ENCODE measurements around the gene NAA80.

Gene NAA80

DNA sequence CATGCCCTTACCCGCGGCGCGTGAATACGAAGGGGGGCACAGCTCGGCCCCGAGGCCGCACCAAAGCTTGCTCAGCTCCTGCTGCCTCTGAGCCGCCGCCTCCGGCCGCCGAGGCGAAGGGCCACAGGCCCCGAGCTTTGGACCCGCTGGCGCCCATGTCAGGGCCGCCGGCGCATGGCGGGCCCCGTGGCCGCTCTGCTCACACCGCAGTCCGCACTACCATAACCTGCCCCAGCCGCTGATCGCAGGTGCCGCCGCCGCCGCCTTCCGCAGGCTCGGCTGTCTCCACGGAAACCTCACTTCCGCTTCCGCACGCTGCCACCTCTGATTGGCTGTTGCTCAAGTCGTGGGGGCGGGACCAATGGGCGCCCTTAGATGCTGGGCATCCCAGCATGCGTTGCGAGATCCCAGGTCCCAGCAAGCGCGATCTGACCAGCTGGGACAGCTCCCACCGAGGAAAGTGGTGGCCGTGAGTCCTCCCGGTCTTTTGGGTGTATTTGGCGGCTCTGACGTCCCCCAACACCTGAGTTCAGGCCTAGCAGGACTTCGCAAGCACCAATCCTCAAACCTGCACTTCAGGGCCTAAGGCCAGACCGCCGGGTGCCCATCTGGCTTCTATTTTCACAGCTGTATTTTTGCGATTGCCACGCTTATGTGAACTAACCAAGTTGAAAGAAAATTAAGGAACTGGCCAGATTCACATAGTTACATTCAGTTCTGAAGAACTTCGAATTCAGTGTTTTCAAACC, 28.9 kb upstream of the NAA80 start, which contains the start of gene TUSC2:
TSS of gene TUSC2 (minus strand) at position 281 of the 749 bp plus-strand sequence. CDS start at position 157, 124 bp downstream.
- DNase-seq: peak; percentile 85

- no peak for DNase-seq
These were observed 27.9 kb upstream of the NAA80 start for GRCh38 chr3:50327129-50327528.

- DNase-seq: no peak
These were observed 27.0 kb upstream of the NAA80 start for GRCh38 chr3:50326182-50326541.

GRCh38 chr3:50325497-50326181, 26.4 kb upstream of the NAA80 start:
- no peak for DNase-seq

DNA sequence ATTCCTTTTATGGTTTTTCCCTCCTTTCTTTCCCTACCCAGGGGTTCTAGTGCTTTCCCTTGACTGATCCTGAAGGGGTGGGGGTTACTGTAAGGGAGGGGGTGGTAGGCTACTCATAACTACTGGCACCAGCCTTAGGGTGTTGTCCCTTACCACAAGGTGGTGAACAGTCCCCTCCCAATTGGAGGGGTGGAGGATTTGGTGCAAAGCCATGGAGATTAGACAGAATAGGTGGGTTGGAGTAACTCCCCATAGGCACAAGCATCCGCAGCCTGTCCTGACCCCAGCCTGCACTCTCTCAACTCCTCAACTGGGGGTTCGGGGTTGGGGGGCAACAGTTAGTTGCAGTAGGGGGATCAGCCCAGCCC, 25.9 kb upstream of the NAA80 start:
- DNase-seq: no peak

DNA sequence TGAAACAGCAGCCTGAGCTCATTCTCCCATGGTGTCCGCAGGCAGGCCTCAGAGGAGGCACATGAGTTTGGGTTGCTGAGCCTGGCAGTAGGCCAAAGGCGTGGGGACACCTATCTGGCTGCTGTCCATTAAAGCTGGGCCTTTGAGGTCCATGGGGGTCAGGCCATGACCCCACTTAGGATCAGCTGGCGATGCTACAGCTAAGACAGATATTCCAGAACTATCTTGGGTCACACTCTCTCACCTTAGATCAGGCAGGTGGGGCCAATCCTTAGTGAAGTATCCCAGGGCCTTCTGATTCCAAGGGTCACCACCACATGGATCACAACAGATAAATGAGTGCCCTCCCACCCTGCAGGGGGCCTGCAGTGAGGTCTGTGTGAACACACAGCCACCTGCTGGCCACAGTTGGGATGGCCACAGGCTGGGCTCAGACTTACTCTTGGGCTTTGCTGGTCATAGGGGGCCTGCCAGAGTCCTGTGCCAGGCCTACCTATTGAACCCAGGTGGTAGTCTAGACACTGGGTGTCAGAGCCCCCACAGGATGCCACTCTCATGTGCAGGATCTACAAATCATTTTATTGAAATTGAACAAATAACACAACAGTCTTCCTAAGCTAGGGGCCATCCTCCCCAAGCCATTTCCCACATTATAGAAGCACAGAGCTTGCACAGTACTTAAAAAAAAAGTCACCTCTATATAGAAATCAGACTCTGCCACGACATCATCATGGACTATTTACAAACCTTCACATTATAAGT, 25.3 kb upstream of the NAA80 start:
- DNase-seq: no peak

GRCh38 chr3:50323614-50324199, 24.5 kb upstream of the NAA80 start:
- DNase-seq: no peak

DNA sequence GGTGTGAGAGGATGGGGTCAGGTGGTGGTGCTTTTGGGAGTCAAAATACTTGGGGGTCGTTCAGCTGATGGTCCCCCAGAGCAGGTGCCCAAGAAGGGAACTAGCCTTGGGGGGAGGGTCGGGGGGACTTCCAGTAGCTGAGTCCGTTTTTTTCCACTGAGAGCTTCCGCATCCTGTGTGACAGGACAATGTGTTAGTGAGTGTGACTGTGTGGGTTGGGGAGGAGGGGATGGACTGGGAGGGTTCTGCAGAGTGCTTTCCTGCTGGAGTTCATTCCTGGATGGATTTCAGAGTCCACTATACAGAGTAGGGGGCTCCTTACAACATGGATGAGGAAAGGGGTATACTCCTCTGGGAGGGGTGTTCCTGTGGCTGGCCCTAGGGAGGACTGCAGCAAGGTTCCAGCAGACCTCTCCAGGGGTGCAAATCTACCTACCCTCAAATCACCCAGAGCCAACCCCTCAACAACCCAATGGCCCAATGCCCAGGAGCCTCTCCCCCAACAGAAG, 23.9 kb upstream of the NAA80 start:
- no peak for DNase-seq

- DNase-seq: no peak
These were observed 23.3 kb upstream of the NAA80 start, which contains the start of gene HYAL2 for GRCh38 chr3:50322386-50323091. Gene HYAL2 (minus strand): TSS chr3:50322745. CDS start chr3:50320489, 2,256 bp downstream.

GRCh38 chr3:50322115-50322385, 22.8 kb upstream of the NAA80 start:
- DNase-seq: no peak

GRCh38 chr3:50321336-50322114, 22.3 kb upstream of the NAA80 start:
- DNase-seq: peak; percentile 94

DNA sequence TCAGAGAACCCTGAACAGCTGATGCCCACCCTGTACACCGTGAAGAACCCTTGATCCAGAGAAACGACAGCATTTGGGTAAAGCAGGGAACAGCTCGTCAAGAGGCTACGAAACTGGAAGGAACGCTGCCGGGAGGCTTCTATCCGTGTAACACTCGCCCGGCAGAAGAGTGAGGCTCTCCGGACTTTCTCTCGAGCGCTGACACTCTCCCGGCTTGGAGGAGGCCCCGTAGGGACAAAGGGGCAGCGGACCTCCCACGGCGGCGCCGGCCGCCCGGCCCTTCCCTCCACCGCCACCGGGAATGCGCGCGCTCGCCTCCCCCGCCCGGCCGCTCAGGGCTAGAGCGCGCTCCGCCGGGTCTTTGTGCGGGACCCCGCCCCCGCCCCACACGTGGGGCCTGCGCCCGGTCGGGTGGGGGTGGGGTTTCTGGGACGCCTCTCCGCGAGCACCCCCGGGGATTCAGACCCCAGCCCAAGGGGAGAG, 21.7 kb upstream of the NAA80 start:
- peak; percentile 71 for DNase-seq

DNA sequence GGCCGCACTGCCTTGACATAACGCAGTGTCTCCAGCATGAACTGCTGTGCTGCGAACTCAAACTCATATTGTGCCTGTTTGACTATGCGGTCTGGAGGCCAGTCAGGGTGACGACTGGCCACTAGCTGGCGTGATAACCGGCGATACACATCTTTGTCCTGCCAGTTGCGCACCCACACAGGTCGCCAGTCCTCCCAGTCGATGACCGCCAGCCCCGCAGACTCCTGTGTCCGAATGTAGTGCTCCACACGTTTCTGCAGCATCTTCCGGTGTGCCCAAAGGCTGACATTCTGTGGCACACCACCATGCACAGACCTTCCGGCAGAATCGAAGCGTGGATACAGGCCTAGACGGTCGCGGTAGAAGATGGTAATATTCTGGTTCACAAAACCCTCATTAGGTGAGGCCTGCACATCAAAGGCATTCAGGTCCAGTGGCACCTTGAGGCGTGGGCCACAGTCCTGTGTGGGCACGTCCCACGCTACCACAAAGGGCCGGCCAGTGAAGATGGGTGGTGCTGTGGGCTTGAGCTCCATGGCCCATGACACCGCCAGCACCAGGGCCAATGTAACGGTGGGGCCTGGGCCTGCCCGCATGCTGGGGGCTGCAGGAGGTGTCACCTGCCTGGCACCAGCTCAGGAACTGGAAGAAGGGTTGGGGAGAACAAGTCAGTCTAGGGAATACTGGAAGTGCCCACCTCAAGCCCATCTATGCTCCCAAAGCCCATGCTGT, 20.9 kb upstream of the NAA80 start:
- DNase-seq: no peak

DNA sequence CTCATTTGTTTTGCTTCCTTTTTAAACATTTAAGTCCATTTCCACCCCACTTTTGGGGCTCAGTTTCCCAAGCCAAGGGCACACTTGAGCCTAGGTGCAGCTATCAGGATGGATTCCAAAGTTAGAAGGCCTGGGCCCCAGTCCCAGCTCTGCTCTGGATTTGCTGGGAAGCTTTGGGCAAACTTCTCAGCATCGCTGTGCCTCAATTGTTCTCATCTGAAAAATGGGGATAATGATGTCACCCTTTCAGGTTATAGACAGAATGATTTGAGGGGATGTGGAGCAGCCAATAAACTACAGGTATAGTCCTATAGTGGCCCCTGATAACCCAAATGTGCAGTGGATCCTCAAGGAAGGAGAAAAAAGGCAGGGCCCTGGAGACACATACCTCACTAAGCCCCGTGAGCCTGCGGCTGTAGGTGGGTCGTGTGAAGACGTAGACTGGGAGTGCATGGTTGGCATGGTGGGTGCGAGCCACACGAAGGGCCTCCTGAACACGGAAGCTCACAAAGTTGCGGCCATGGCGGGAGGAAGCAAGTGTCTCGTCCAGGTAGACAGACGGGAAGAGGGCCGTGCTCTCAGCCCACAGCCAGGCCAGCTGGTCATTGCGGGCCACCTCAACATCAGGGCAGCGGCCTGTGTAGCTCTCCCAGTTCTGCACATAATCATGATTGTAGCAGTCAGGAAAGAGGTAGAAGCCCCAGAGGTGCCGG, 20.1 kb upstream of the NAA80 start:
- no peak for DNase-seq

GRCh38 chr3:50318615-50319014, 19.4 kb upstream of the NAA80 start:
- DNase-seq: no peak

DNA sequence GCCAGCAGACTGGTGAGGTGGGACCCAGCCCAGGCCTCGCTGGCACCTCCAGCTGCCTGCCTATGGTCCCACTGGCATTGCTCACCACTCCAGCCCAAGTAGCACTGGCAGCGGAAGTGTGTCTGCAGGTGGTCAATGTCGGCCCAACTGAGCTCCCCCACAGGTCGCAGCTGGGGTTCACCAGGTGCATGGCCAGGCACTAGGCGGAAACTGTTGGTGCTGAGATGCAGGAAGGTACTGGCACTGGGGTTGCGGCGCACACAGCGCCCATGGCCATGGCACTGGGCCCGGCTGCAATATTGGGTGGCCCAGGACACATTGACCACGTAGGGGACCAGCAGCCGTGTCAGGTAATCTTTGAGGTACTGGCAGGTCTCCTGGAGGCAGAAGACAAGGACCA, 19.0 kb upstream of the NAA80 start:
- DNase-seq: no peak

DNA sequence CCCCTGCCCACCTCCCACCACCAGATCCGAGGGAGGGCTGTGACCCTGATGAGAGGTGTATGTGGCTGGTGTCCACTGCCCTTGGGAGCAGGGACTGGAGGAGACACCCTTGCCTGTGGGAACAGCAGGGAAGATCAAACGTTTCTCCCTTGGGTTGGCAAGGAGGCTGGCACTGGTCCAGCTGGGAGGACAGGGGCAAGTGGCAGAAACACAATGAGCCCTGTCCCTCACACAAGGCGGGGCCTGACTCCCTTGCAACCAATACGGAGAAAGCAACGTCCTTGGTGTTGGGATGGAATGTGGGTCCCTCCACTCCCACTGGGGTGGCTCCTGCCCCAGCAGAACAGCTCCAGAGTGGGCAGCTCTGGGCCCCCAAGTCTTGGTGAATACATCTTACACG, 18.1 kb upstream of the NAA80 start:
- DNase-seq: no peak

GRCh38 chr3:50316657-50317242, 17.5 kb upstream of the NAA80 start:
- DNase-seq: no peak

DNA sequence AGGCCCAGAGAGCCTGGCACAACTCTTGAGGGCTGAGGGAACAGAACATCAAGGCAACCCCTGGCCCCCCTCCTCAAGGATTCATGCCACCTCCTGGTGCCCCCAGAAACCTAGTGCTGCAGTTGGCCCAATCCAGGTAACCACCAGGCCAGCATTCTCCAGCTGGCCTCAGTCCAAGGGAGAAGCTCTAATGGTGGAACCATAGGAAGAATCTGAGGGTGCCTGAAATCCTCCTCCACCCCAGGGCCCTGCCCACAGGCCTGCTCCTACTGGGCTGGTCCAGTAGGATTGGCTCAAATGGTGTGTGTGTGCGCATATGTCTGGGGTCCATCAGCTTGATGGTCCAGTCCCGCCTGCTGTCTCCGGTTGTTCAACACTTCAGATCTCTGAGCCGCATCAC, 15.6 kb upstream of the NAA80 start:
- DNase-seq: no peak

DNA sequence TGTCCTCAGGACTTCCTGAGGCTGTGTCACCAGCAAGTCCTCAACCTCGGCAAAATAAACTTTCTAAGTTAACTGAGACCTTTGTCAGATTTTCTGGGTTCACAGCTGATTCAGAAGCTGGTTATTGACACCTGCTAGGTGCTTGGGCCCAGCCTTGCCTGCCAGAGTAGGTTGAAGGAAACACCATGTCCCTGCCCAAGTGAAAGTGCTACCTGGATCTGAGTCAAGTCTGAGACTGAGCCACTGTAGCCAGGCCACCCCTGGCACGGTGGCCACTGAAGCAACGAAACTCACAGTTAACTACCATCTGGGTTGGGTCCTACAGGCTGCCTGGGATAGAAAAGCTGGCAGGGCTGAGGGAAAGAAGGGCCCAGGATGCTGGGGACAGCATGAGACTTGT, 15.1 kb upstream of the NAA80 start:
- DNase-seq: no peak
